ENCODE data around the gene RABGAP1L.
"Not testable (repeated sequence)": the region's sequence is repeated elsewhere in the genome, so short reads cannot be mapped to it uniquely, and the experiment has no call there.

The RABGAP1L gene

GRCh38 chr1:174466607-174467006, 307.3 kb downstream of the RABGAP1L start:
- DNase-seq = no peak

- DNase-seq = no peak
These were observed 309.7 kb downstream of the RABGAP1L start for GRCh38 chr1:174469052-174469451.

- DNase-seq = no peak
These were observed 310.4 kb downstream of the RABGAP1L start for GRCh38 chr1:174469687-174470086.

GRCh38 chr1:174479281-174479680, 320.0 kb downstream of the RABGAP1L start:
- no peak for DNase-seq

- DNase-seq = no peak
These were observed 321.0 kb downstream of the RABGAP1L start for GRCh38 chr1:174480324-174480723.

- DNase-seq = no peak
These were observed 332.3 kb downstream of the RABGAP1L start for GRCh38 chr1:174491606-174492005.

- DNase-seq = no peak
These were observed 338.2 kb downstream of the RABGAP1L start for GRCh38 chr1:174497478-174497877.

- not testable (repeated sequence) for DNase-seq
These were observed 357.4 kb downstream of the RABGAP1L start for GRCh38 chr1:174516755-174517154.

GRCh38 chr1:174519844-174520243, 360.5 kb downstream of the RABGAP1L start:
- no peak for DNase-seq

GRCh38 chr1:174531751-174532150, 372.4 kb downstream of the RABGAP1L start:
- DNase-seq = no peak

GRCh38 chr1:174534789-174535188, 375.5 kb downstream of the RABGAP1L start:
- peak; percentile 35 for DNase-seq

GRCh38 chr1:174535207-174535606, 375.9 kb downstream of the RABGAP1L start:
- DNase-seq = peak; percentile 14

GRCh38 chr1:174543421-174543820, 384.1 kb downstream of the RABGAP1L start:
- DNase-seq = not testable (repeated sequence)

GRCh38 chr1:174550296-174550695, 391.0 kb downstream of the RABGAP1L start:
- no peak for DNase-seq

GRCh38 chr1:174556392-174556791, 397.1 kb downstream of the RABGAP1L start:
- DNase-seq = no peak

- no peak for DNase-seq
These were observed 409.2 kb downstream of the RABGAP1L start for GRCh38 chr1:174568551-174568950.

GRCh38 chr1:174569240-174569639, 409.9 kb downstream of the RABGAP1L start:
- no peak for DNase-seq

GRCh38 chr1:174572771-174573170, 413.5 kb downstream of the RABGAP1L start:
- no peak for DNase-seq

- DNase-seq = not testable (repeated sequence)
These were observed 416.8 kb downstream of the RABGAP1L start for GRCh38 chr1:174576120-174576519.

GRCh38 chr1:174577681-174578080, 418.4 kb downstream of the RABGAP1L start:
- no peak for DNase-seq

- no peak for DNase-seq
These were observed 421.5 kb downstream of the RABGAP1L start for GRCh38 chr1:174580801-174581200.

- DNase-seq = no peak
These were observed 424.0 kb downstream of the RABGAP1L start for GRCh38 chr1:174583316-174583715.

- DNase-seq = no peak
These were observed 424.8 kb downstream of the RABGAP1L start for GRCh38 chr1:174584071-174584470.

GRCh38 chr1:174588618-174589017, 429.3 kb downstream of the RABGAP1L start:
- DNase-seq = not testable (repeated sequence)

GRCh38 chr1:174605198-174605597, 445.9 kb downstream of the RABGAP1L start:
- DNase-seq = no peak

GRCh38 chr1:174606471-174606870, 447.2 kb downstream of the RABGAP1L start:
- DNase-seq = no peak
